HG03469 (cell line): ENCODE measurements around the gene MORC3.

Experiments used
- ATAC-seq: cut with Tn5 transposase; IDR thresholded peaks from one replicate; pipeline ENCODE4 v1.9.1; 2021; ENCODE audit warnings: mild to moderate bottlenecking, moderate library complexity, moderate number of reproducible peaks; ENCODE audit not compliant: unreplicated experiment

Gene MORC3

DNA sequence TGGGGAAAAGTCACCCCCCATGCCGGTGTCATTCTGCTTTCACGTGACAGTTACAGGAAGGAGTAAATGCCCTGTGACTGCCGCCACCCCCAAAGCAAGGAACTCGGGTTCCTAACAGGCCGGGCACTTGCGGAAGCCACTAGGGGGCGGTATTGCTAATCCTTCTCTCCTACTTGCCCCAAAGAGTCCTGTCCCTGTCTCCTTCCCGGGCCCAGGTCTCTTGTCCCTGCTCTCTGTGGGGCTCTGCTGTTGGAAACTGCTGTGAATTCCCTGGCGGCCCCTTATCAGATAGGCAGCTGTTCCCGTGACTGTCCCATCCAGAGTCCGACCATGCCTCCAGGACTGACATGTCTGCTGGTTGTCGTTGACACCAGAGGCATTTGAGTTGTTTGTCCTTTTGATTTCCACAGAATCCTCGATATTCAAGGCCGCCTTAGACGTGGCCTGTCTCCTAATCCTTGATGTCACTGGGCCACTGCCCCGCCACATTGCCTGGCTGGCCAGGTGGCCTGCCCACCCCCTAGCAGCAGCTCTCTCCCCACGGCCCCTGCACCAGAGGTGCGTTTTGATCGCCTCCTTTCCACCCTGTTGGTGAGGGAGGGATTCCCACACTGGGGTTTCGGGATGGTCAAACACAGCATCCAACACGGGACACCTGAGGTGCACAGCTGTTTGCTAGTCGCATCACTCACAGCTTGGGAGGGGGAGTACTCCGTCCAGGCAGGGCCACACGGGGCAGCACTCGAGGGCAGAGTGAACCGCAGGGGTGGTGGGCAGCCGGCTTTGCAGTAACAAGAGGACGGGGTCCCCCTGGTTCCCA, 102.5 kb downstream of the MORC3 start:
- no peak for ATAC-seq

DNA sequence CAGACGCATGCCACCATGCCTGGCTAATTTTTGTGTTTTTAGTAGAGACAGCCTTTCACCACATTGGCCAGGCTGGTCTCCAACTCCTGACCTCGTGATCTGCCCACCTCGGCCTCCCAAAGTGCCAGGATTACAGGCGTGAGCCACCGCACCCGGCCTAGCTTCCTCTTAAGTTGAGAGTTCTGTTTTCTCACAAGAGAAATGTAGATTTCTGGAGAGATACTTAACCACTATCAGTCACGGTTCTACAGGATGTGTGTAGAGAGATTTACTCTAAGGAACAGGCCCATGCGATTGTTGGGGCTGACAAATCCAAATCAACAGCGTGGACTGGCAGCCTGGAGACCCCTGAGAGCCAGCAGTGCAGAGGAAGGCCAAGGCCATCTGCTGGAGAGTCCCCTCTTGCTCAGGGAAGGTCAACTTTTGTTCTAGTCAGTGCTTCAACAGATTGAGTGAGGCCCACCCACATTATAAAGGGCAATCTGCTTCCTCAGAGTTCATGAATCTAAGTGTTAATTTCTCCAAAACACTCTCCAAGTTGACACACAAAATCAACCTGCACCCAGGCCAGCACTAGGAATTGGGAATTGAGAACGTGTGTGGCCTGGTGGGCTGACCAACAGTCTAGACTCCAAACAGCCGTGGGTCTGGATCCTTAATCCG, 103.9 kb downstream of the MORC3 start:
- no peak for ATAC-seq

DNA sequence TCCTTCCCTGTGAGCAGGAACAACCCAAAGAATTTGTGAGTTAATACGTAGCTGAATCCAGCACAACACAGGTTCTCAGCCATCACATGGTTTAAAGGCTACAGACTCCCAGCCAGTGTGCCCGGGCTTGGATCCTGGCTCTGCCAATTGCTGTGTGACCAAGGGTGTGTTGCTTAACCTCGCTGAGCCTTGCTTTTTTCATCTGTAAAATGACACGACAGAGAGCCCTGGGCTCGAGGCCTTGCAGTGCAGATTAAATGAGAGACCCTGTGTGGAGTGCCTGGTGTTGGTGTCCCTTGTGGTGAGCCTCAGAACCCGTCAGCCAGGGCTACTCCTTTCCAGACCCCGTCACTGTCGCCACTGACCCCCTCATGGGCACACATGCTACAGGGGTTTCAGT, 104.6 kb downstream of the MORC3 start:
- no peak for ATAC-seq

GRCh38 chr21:36425286-36425685, 105.3 kb downstream of the MORC3 start:
- no peak for ATAC-seq
